Kidney (tissue), 14 donors: ENCODE results near the gene PRKAB2. TPM values are rescaled to one million over a fixed set of nuclear protein-coding genes. Genes with fewer than 3 reads are reported as not detected.

Source experiments
- DNase-seq, 5 donors: peaks; one replicate each; pipeline ENCODE4 v3.0.0-alpha.2; 2013 to 2020
- FAIRE-seq: peaks from 2 replicates; lab custom pipeline; 2012; peaks lifted over from hg19 to GRCh38; lab: Jason Lieb, UNC
- H3K27ac ChIP-seq, 2 donors: one replicate each; pipeline ENCODE4 v1.7.0; 2013; ENCODE audit warnings: low read depth in 2 of 2, low read length in 2 of 2, inconsistent platforms in 1 of 2
- H3K27me3 ChIP-seq: one replicate; pipeline ENCODE4 v1.7.1; 2013; ENCODE audit warnings: low read length, inconsistent platforms; ENCODE audit not compliant: control insufficient read depth, insufficient read depth
- H3K36me3 ChIP-seq, 3 donors: one replicate each; pipeline versions ENCODE4 v1.7.0 to v1.7.1; 2013; ENCODE audit warnings: low read length in 3 of 3, control low read depth in 1 of 3, inconsistent platforms in 1 of 3; ENCODE audit not compliant: insufficient read depth in 3 of 3, control insufficient read depth in 2 of 3
- H3K4me1 ChIP-seq, 3 donors: one replicate each; pipeline versions ENCODE4 v1.7.0 to v1.7.1; 2013; ENCODE audit warnings: low read length in 3 of 3, inconsistent platforms in 1 of 3, low read depth in 1 of 3; ENCODE audit not compliant: control insufficient read depth in 2 of 3, insufficient read depth in 2 of 3
- H3K4me3 ChIP-seq, 3 donors: one replicate each; pipeline versions ENCODE4 v1.7.0 to v1.8.1; 2013; ENCODE audit warnings: low read length in 3 of 3, control low read depth in 1 of 3, inconsistent platforms in 1 of 3
- H3K9ac ChIP-seq, 3 donors: one replicate each; pipeline versions ENCODE4 v1.7.0 to v1.7.1; 2013; ENCODE audit warnings: low read length in 3 of 3, control low read depth in 1 of 3, inconsistent platforms in 1 of 3
- H3K9me3 ChIP-seq, 3 donors: one replicate each; pipeline versions ENCODE4 v1.7.0 to v1.7.1; 2013; ENCODE audit warnings: low read length in 3 of 3, control low read depth in 1 of 3, inconsistent platforms in 1 of 3; ENCODE audit not compliant: control insufficient read depth in 2 of 3, insufficient read depth in 1 of 3
- CTCF ChIP-seq: IDR thresholded peaks from 3 replicates; pipeline ENCODE4 v1.5.1; 2012; ENCODE audit warnings: mild to moderate bottlenecking, moderate library complexity, borderline replicate concordance; ENCODE audit not compliant: insufficient read depth; ENCODE audit errors: extremely low read depth
- intact Hi-C: fragments of 100-400 bp; cut with DNase I; formaldehyde crosslinking; loops from one replicate; pipeline ENCODE4 v1.11.1; 2022
- polyA plus RNA-seq: library from polyadenylated mRNA; stranded (reverse); fragments of 350-450 nt; fragmentation: Illumina TruSeq; extraction: RNeasy Lipid Tissue Mini Kit (QIAGEN cat#74804); gene quantifications from one replicate; pipeline ENCODE4 v1.2.3, GENCODE V29; 2014; ENCODE audit warnings: low read depth, low replicate concordance; ENCODE audit not compliant: insufficient read depth
- total RNA-seq: library from RNA; stranded (reverse); fragmentation: NEBNext Ultra II Directional; extraction: Animal tissue kit (Norgen Biotek cat#: 25700); gene quantifications from one replicate; pipeline ENCODE4 v1.2.1, GENCODE V29; 2021
- donor health status: control.
- donor health status: control.
- donor health status: control.
- donor health status: control.
- donor health status: control.
- donor health status: DM: yes; HTN: yes; CAD: no.
- donor health status: Normal renal cell carcinoma (clear cell type).

PRKAB2 gene
- total and polyA plus RNA-seq, 2 donors from 2014 or later, result 8.7 to 12.7 TPM

- no peak for TF ChIP-seq CTCF
- peaks cover 0 to 9% (median 3%) of the 10 kb centered on the region in 3 donors for H3K36me3 ChIP-seq
- no peak overlapping the region for H3K27ac ChIP-seq
- H3K4me3 ChIP-seq, result no peak overlapping the region
- H3K27me3 ChIP-seq, result no peaks in the 10 kb centered on the region
- H3K9me3 ChIP-seq, result no peaks in the 10 kb centered on the region
- DNase-seq (no peak), FAIRE-seq (no peak)
- H3K4me1 ChIP-seq, result no peaks in the 10 kb centered on the region
- H3K9ac ChIP-seq, result no peak overlapping the region
- intact Hi-C loops, result no loop called here
Observed at GRCh38 chr1:147214325-147214724, 42.1 kb upstream of the PRKAB2 start.

DNA sequence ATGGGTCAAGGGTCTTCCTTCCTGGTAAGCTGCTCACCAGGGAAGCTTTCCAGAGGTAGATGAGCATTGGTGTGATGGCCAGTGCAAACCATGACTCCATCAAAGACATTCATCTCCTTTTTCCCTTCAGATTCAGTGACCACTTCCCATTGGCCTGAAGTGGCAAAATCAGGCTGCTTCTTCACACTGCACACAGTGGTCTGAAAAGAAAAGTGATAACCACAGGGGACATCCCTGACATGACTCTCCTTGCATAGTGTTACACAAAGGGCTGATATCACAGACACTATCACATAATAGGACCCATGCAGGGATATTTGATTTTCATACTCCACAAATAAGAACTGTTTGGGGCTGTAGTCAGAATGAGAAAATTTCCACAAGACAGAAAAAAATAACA lies 41.0 kb upstream of the PRKAB2 start:
- H3K4me1 ChIP-seq, result no peaks in the 10 kb centered on the region
- DNase-seq (no peak), FAIRE-seq (no peak)

DNA sequence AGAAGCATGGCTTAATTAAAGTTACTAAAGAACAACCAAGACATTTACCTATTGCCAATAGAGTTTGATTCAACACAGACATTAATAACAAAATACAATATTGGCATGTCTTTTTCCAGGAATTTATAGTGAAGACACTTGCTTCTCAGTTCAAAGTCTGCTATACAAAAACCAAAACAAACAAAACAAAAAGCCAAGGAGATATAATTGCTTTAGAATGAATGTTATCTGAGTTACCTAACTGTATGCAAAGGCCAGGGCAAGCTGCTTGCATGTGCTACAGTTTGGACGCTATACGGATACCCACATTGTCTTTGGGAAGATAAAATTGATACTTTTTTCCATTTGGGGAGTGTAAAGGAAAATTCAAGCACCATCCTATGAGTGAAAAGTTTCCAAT lies 39.3 kb upstream of the PRKAB2 start:
- no peak for TF ChIP-seq CTCF
- FAIRE-seq (no peak), DNase-seq (no peak)
- H3K27ac ChIP-seq, result no peak overlapping the region
- no peaks in the 10 kb centered on the region for H3K27me3 ChIP-seq
- intact Hi-C loops, result no loop called here
- no peaks in the 10 kb centered on the region for H3K9me3 ChIP-seq
- H3K9ac ChIP-seq, result no peak overlapping the region
- H3K36me3 ChIP-seq, result peaks cover 0 to 9% (median 3%) of the 10 kb centered on the region in 3 donors
- no peaks in the 10 kb centered on the region for H3K4me1 ChIP-seq
- H3K4me3 ChIP-seq, result no peak overlapping the region

More for the DNA sequence above, 41.0 kb upstream of the PRKAB2 start:
- H3K9me3 ChIP-seq, result no peaks in the 10 kb centered on the region
- H3K4me3 ChIP-seq, result no peak overlapping the region
- H3K27ac ChIP-seq, result no peak overlapping the region
- H3K27me3 ChIP-seq, result no peaks in the 10 kb centered on the region
- peaks cover 0 to 9% (median 3%) of the 10 kb centered on the region in 3 donors for H3K36me3 ChIP-seq
- H3K9ac ChIP-seq, result no peak overlapping the region
- intact Hi-C loops, result no loop called here
- TF ChIP-seq CTCF, result no peak

GRCh38 chr1:147210987-147211386 lies 38.7 kb upstream of the PRKAB2 start:
- H3K36me3 ChIP-seq, result peaks cover 0 to 9% (median 3%) of the 10 kb centered on the region in 3 donors
- no peak overlapping the region for H3K27ac ChIP-seq

More at GRCh38 chr1:147210987-147211386, 38.7 kb upstream of the PRKAB2 start:
- H3K9me3 ChIP-seq, result no peaks in the 10 kb centered on the region
- no peak for FAIRE-seq
- no peaks in the 10 kb centered on the region for H3K4me1 ChIP-seq
- H3K27me3 ChIP-seq, result no peaks in the 10 kb centered on the region
- intact Hi-C loops, result no loop called here
- DNase-seq, result no peak
- no peak overlapping the region for H3K9ac ChIP-seq
- no peak for TF ChIP-seq CTCF
- H3K4me3 ChIP-seq, result no peak overlapping the region
